Measurements from ENCODE around the gene GLCE. TPM values are rescaled to one million over a fixed set of nuclear protein-coding genes. Genes with fewer than 3 reads are reported as not detected.

The GLCE gene
- total RNA-seq, 4 donors from 2014 or later, result 11.6 to 20.3 (median 16.0) TPM

GRCh38 chr15:69234676-69235075 lies 74.2 kb downstream of the GLCE start:
- peaks cover 0 to 7% (median 0%) of the 10 kb centered on the region in 3 donors for H3K36me3 ChIP-seq
- H3K27ac ChIP-seq, result no peak overlapping the region
- TF ChIP-seq POLR2A (IDR thresholded peaks at IDR 0.05), result no peak
- no peak for TF ChIP-seq CTCF (IDR thresholded peaks at IDR 0.05)
- TF ChIP-seq EP300 (IDR thresholded peaks at IDR 0.05), result no peak
- H3K4me1 ChIP-seq, result no peaks in the 10 kb centered on the region
- DNase-seq (ENCODE audit: low spot score in 2 of 2), result no peak
- H3K4me3 ChIP-seq, result no peak overlapping the region
- H3K27me3 ChIP-seq, result no peaks in the 10 kb centered on the region
- no peaks in the 10 kb centered on the region for H3K9me3 ChIP-seq

DNA sequence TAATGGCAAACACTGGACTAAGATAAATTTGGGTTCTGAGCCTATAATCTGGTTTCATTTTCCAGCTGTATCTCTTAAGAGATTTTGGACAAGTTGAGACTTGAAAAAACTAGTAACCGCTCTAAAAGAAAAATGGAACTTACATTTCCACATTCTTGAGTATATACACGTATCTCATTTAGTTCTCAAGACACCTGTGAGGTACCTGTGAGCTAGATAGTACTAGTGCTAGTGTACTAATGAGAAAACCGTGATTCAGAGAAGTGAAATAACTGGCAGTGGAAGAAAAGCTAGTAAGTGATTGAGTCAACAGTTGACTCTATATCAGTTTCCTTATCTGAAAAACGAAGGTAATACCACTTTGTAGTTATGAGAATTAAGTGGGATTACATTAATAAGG lies 76.1 kb downstream of the GLCE start:
- Histone ChIP-seq H3K27me3 (no peaks in the 10 kb centered on the region), H3K9me3 (no peaks in the 10 kb centered on the region), H3K4me1 (no peaks in the 10 kb centered on the region), H3K27ac (no peak overlapping the region), H3K36me3 (peaks cover 0 to 4% (median 0%) of the 10 kb centered on the region in 3 donors), H3K4me3 (no peak overlapping the region)
- TF ChIP-seq POLR2A (IDR thresholded peaks at IDR 0.05), result no peak
- TF ChIP-seq CTCF (IDR thresholded peaks at IDR 0.05), result no peak
- no peak for TF ChIP-seq EP300 (IDR thresholded peaks at IDR 0.05)
- 93 to 96% methylated on average over 4 of the region's 4 CpGs for WGBS, 2 donors
- no peak for DNase-seq (ENCODE audit: low spot score in 2 of 2)

- no peak overlapping the region for H3K27ac ChIP-seq
- TF ChIP-seq POLR2A (IDR thresholded peaks at IDR 0.05) (no peak), EP300 (IDR thresholded peaks at IDR 0.05) (no peak), CTCF (IDR thresholded peaks at IDR 0.05) (no peak)
- H3K4me1 ChIP-seq, result no peaks in the 10 kb centered on the region
- H3K4me3 ChIP-seq, result no peak overlapping the region
- DNase-seq (ENCODE audit: low spot score in 2 of 2), result no peak
- no peaks in the 10 kb centered on the region for H3K27me3 ChIP-seq
- no peaks in the 10 kb centered on the region for H3K9me3 ChIP-seq
- 90 to 97% methylated on average over 1 of the region's 1 CpG for WGBS, 2 donors
- no peaks in the 10 kb centered on the region for H3K36me3 ChIP-seq
Measured at GRCh38 chr15:69237718-69238117, 77.3 kb downstream of the GLCE start.

DNA sequence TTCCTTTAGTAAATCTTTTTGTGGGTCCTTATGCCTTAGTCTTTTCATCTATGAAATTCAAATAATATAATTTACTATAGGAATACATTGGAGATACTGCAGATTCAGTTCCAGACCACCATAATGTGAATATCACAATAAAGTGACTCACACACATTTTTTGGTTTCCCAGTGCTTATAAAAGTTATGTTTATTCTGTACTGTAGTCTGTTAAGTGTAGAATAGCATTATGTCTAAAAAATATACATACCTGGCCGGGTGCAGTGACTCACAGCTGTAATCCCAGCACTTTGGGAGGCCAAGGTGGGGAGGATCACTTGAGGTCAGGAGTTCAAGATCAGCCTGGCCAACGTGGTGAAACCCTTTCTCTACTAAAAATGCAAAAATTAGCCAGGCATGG lies 84.4 kb downstream of the GLCE start:
- peaks cover 0 to 5% (median 0%) of the 10 kb centered on the region in 4 donors for H3K4me1 ChIP-seq
- H3K4me3 ChIP-seq, result no peak overlapping the region
- WGBS, 2 donors, result 38 to 39% methylated on average over 2 of the region's 2 CpGs
- H3K9me3 ChIP-seq, result no peaks in the 10 kb centered on the region
- no peaks in the 10 kb centered on the region for H3K27me3 ChIP-seq
- no peak for DNase-seq (ENCODE audit: low spot score in 2 of 2)
- TF ChIP-seq EP300 (IDR thresholded peaks at IDR 0.05) (no peak), CTCF (IDR thresholded peaks at IDR 0.05) (no peak), POLR2A (IDR thresholded peaks at IDR 0.05) (no peak)
- no peaks in the 10 kb centered on the region for H3K36me3 ChIP-seq
- H3K27ac ChIP-seq, result no peak overlapping the region

DNA sequence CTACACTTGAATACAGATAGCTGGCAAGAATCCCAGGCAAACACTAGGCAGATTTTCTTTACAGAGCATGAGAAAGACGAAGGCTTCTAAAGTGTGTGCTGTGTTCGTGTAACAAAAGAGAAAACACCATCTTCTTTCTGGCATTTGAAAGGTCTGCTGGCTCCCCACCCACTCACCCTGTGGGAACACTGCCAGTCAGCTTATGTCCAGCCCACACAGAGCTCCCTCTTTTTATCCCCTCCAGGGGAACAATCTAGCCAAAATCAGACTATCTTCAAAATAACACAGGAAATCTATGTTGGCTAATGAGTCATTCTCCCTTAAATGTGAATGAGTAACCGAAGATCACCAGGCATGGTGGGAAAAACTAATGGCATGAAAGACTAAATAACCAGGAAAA lies 92.7 kb downstream of the GLCE start:
- Histone ChIP-seq H3K4me3 (no peak overlapping the region), H3K36me3 (peaks cover 0 to 14% (median 0%) of the 10 kb centered on the region in 3 donors), H3K27ac (no peak overlapping the region), H3K4me1 (peaks cover 0 to 11% (median 0%) of the 10 kb centered on the region in 4 donors), H3K27me3 (no peaks in the 10 kb centered on the region), H3K9me3 (no peaks in the 10 kb centered on the region)
- DNase-seq (ENCODE audit: low spot score in 2 of 2), result no peak
- 9 to 18% methylated on average over 3 of the region's 3 CpGs for WGBS, 2 donors
- TF ChIP-seq POLR2A (IDR thresholded peaks at IDR 0.05), result no peak
- no peak for TF ChIP-seq CTCF (IDR thresholded peaks at IDR 0.05)
- no peak for TF ChIP-seq EP300 (IDR thresholded peaks at IDR 0.05)
